Vagina (tissue), 2 donors: ENCODE measurements around the gene MGMT. TPM values are rescaled to one million over a fixed set of nuclear protein-coding genes. Genes with fewer than 3 reads are reported as not detected.

Source experiments
- DNase-seq, 2 donors: peaks; one replicate each; pipeline ENCODE4 v3.0.0-alpha.2; 2017; ENCODE audit errors: extremely low spot score in 2 of 2
- H3K27ac ChIP-seq: fragments of 200-600 bp; sonication (generic); one replicate; pipeline ENCODE4 v1.5.1; 2019
- H3K27me3 ChIP-seq: fragments of 200-600 bp; sonication (generic); one replicate; pipeline ENCODE4 v1.5.1; 2019
- H3K36me3 ChIP-seq, 2 donors: fragments of 200-600 bp; sonication (generic); one replicate each; pipeline ENCODE4 v1.5.1; 2017 to 2019
- H3K4me1 ChIP-seq: fragments of 200-600 bp; sonication (generic); one replicate; pipeline ENCODE4 v1.5.1; 2019
- H3K4me3 ChIP-seq, 2 donors: fragments of 200-600 bp; sonication (generic); 1 replicate in 1 of 2; 2 replicates in 1 of 2; pipeline ENCODE4 v1.5.1; 2016 to 2019
- H3K9me3 ChIP-seq: fragments of 200-600 bp; sonication (generic); one replicate; pipeline ENCODE4 v1.5.1; 2019
- POLR2A ChIP-seq, 2 donors: fragments of 450-650 bp; IDR thresholded peaks; one replicate each; pipeline ENCODE4 v1.6.1; 2017; ENCODE audit warnings: antibody characterized with exemption in 2 of 2, mild to moderate bottlenecking in 2 of 2, moderate library complexity in 2 of 2
- POLR2AphosphoS5 ChIP-seq, 2 donors: sonication (generic); formaldehyde crosslinking; IDR thresholded peaks; one replicate each; pipeline ENCODE4 v1.9.0; 2017; ENCODE audit warnings: antibody characterized with exemption in 2 of 2, mild to moderate bottlenecking in 2 of 2, low read depth in 1 of 2; ENCODE audit not compliant: insufficient read depth in 1 of 2
- intact Hi-C: fragments of 100-400 bp; cut with DNase I; formaldehyde crosslinking; loops from one replicate; pipeline ENCODE4 v1.15.1; 2023
- total RNA-seq: library from RNA; depleted of rRNA; stranded (reverse); fragments of >200 nt; gene quantifications from one replicate; pipeline ENCODE4 v1.2.3, GENCODE V29; 2016
- TF ChIP-seq, protein P1 (sequence below), 3 experiments: fragments of 450-650 bp in 2 of 3; fragments of 200-600 bp in 1 of 3; sonication (generic) in 1 of 3; IDR thresholded peaks; one replicate each; pipeline ENCODE4 v1.5.1; 2017 to 2019; ENCODE audit warnings: antibody characterized with exemption in 3 of 3, mild to moderate bottlenecking in 2 of 3, moderate library complexity in 2 of 3

The MGMT gene
- total RNA-seq, 1 donor from 2014 or later, result 16.0 TPM

DNA sequence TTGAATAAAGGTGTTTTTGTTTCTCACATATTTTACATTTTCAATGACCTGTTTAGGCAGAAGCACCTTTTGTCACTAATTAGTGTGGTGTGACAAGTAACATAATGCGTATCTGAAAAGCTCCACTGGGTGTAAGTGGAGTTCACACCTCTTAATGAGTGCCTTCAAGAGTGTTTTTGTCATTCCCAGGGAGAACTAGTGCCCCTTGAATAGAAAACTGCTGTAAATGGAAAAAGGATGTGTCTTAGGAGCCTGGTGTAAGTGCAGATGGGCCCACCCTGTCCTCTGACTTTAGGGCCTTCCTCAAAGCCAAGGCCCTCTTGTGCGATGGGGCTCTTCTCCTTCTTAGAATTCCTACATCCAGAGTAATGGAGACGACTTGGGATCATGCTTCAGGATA is 170.0 kb downstream of the MGMT start:
- H3K4me1 ChIP-seq, result no peaks in the 10 kb centered on the region
- no peaks in the 10 kb centered on the region for H3K36me3 ChIP-seq
- H3K27ac ChIP-seq, result no peak overlapping the region
- H3K9me3 ChIP-seq, result no peaks in the 10 kb centered on the region
- intact Hi-C loops, result no loop called here
- H3K4me3 ChIP-seq, result no peak overlapping the region
- no peaks in the 10 kb centered on the region for H3K27me3 ChIP-seq
- TF ChIP-seq POLR2AphosphoS5 (IDR thresholded peaks at IDR 0.05; ENCODE audit: insufficient read depth in 1 of 2, low read depth in 1 of 2) (no peak), POLR2A (IDR thresholded peaks at IDR 0.05) (no peak)
- TF ChIP-seq, protein P1, sequence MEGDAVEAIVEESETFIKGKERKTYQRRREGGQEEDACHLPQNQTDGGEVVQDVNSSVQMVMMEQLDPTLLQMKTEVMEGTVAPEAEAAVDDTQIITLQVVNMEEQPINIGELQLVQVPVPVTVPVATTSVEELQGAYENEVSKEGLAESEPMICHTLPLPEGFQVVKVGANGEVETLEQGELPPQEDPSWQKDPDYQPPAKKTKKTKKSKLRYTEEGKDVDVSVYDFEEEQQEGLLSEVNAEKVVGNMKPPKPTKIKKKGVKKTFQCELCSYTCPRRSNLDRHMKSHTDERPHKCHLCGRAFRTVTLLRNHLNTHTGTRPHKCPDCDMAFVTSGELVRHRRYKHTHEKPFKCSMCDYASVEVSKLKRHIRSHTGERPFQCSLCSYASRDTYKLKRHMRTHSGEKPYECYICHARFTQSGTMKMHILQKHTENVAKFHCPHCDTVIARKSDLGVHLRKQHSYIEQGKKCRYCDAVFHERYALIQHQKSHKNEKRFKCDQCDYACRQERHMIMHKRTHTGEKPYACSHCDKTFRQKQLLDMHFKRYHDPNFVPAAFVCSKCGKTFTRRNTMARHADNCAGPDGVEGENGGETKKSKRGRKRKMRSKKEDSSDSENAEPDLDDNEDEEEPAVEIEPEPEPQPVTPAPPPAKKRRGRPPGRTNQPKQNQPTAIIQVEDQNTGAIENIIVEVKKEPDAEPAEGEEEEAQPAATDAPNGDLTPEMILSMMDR (IDR thresholded peaks at IDR 0.05), result no peak
- DNase-seq, result no peak

DNA sequence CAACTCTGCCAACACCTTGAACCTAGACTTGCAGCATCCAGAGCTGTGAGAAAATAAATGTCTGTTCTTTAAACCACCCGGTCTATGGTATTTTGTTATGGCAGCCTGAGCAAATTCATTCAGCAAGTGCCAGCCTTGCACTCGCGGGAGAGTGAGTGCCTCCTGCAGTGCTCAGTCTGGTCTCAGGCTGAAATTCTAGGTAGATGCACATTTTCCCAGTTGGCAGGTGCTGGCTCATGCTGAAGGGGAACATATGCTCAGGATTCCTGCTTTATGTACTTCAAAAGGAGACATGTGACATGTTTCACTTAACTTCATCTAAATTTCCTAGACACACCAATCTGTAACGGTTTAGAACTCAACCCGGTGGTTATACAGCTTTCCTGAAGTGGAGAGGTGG is 170.8 kb downstream of the MGMT start:
- peak in 1 of 2 donors; percentile 32 for DNase-seq

DNA sequence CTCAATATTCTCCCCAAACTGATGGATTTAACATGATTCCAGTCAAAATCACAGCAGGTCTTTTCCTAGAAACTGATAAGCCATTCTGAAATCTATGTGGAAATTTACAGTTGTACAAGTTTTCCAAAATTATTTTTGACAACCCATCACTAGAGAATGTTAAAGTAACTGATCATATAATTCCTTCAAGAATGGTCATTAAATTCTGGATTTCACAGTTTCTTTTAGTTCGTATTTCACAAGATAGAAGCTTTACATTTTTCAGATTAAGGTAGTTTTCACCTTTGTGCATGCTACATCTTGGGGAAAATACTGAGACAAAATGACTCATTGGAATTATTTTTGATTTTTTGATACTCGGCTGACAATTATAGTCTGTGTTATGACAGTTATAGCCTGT is 174.3 kb downstream of the MGMT start:
- TF ChIP-seq, protein P1 (IDR thresholded peaks at IDR 0.05), result no peak
- no peak for TF ChIP-seq POLR2A (IDR thresholded peaks at IDR 0.05)
- no peak for TF ChIP-seq POLR2AphosphoS5 (IDR thresholded peaks at IDR 0.05; ENCODE audit: insufficient read depth in 1 of 2, low read depth in 1 of 2)
- Histone ChIP-seq H3K27ac (no peak overlapping the region), H3K4me1 (no peaks in the 10 kb centered on the region), H3K9me3 (no peaks in the 10 kb centered on the region), H3K4me3 (no peak overlapping the region), H3K36me3 (no peaks in the 10 kb centered on the region), H3K27me3 (no peaks in the 10 kb centered on the region)
- no peak for DNase-seq
- intact Hi-C loops, result no loop called here

More for the DNA sequence above, 170.8 kb downstream of the MGMT start:
- Histone ChIP-seq H3K4me3 (no peak overlapping the region), H3K27me3 (no peaks in the 10 kb centered on the region), H3K36me3 (no peaks in the 10 kb centered on the region), H3K27ac (no peak overlapping the region), H3K9me3 (no peaks in the 10 kb centered on the region), H3K4me1 (no peaks in the 10 kb centered on the region)
- TF ChIP-seq POLR2A (IDR thresholded peaks at IDR 0.05) (no peak), POLR2AphosphoS5 (IDR thresholded peaks at IDR 0.05; ENCODE audit: insufficient read depth in 1 of 2, low read depth in 1 of 2) (no peak)
- TF ChIP-seq, protein P1 (IDR thresholded peaks at IDR 0.05), result no peak
- intact Hi-C loops, result no loop called here

DNA sequence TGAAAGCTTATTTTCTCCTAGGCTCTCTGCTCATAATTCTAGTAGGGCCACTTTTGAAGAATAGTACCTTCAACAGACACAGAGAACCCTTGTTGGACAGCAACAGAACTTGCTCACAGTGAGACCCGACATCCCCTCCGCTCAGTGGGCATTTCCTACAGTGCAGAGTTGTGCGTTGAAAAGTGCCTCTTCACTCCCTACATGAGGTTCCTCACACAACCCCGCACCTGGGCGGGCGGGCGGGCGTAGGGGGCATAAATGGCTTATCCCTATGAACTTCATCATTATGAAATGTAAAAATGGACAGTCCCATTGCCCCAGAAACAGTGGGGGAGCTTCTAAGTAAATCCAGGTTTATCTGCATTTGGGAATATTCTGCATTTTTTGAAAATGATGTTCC is 174.9 kb downstream of the MGMT start:
- H3K36me3 ChIP-seq, result no peaks in the 10 kb centered on the region
- H3K27ac ChIP-seq, result no peak overlapping the region
- peak in 1 of 2 donors; percentile 18 for DNase-seq
- no peaks in the 10 kb centered on the region for H3K9me3 ChIP-seq
- H3K4me3 ChIP-seq, result no peak overlapping the region
- no peaks in the 10 kb centered on the region for H3K27me3 ChIP-seq
- intact Hi-C loops, result no loop called here
- no peak for TF ChIP-seq POLR2AphosphoS5 (IDR thresholded peaks at IDR 0.05; ENCODE audit: insufficient read depth in 1 of 2, low read depth in 1 of 2)
- no peak for TF ChIP-seq POLR2A (IDR thresholded peaks at IDR 0.05)
- TF ChIP-seq, protein P1 (IDR thresholded peaks at IDR 0.05), result no peak
- no peaks in the 10 kb centered on the region for H3K4me1 ChIP-seq

DNA sequence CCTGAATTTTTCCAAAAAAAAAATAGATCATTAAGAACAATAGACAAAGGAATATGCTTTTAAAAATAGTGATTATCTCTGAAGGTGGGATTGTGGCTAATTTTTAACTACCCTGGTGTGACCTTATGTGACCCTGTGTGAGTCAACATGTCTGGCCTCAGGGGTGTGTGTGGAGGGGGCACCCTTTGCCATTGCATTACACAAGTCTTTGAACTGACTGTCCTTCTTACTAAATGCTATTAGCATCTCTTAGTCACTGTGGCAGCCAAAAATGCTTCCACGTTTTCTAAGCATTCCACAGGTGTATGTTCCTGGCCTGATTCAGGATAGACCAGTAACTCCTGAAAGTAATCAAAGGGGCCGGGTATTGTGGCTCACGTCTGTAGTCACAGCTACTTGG is 175.4 kb downstream of the MGMT start:
- Histone ChIP-seq H3K27me3 (no peaks in the 10 kb centered on the region), H3K4me1 (no peaks in the 10 kb centered on the region), H3K27ac (no peak overlapping the region), H3K4me3 (no peak overlapping the region), H3K9me3 (no peaks in the 10 kb centered on the region), H3K36me3 (no peaks in the 10 kb centered on the region)
- peak in 1 of 2 donors; percentile 40 for DNase-seq
- intact Hi-C loops, result no loop called here
- no peak for TF ChIP-seq POLR2A (IDR thresholded peaks at IDR 0.05)
- TF ChIP-seq, protein P1 (IDR thresholded peaks at IDR 0.05), result no peak
- TF ChIP-seq POLR2AphosphoS5 (IDR thresholded peaks at IDR 0.05; ENCODE audit: insufficient read depth in 1 of 2, low read depth in 1 of 2), result no peak
